ENCODE results near the gene OSBPL3. TPM values are rescaled to one million over a fixed set of nuclear protein-coding genes. Genes with fewer than 3 reads are reported as not detected.

The OSBPL3 gene
- total and polyA plus RNA-seq, 2 donors (not counting 3 experiments of a cell fraction or from before 2014, with no cell fraction given), result 7.5 to 27.1 TPM

DNA sequence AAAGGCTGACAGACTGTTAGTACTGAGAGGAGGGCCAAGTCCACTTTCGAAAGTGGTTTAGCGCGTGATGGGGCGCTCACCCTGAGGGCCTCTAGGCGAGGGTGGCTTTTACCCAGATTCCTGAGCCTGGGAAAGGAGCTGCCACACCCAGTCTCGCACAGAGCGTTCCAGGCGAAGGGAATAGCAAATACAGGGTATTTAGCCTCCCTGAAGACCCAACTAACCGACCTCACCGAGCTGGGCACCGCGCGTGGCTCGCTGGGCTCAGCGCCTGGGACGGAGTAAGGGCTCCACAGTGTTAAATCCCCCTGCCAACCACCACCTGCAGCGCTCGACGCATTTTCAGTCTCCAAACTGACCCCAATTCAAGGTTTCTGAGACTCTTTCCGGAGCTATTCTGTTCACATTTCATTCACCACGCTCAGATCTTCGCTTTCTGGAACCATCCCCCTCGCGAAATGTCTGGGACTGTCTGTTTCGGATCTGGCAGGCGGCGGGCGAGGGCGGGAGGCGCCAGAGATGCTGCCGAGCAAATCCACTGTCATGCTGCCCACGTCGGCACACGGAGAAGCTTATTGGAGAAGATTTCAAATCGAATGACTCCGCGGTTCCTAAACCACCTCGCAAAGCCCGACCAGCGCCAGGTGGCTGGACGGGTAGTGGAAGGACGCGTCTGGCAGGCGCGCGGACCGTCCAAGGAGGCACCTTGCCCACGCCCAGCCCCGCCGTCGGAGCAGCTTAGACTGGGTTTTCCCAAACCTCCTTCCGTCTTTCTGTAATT is 1.4 kb upstream of the OSBPL3 start:
- H3K4me2 ChIP-seq (ENCODE audit: insufficient read depth, low read length), result peak overlapping the region; percentile 88
- TF ChIP-seq FOS (IDR thresholded peaks at IDR 0.05; ENCODE audit: borderline replicate concordance, insufficient read depth, low read length) (no peak), POLR2A (IDR thresholded peaks at IDR 0.05; ENCODE audit: low read depth, low read length) (peak; percentile 18), MYC (IDR thresholded peaks at IDR 0.05; ENCODE audit: low read depth, low read length) (no peak), JUN (IDR thresholded peaks at IDR 0.05; ENCODE audit: borderline replicate concordance, insufficient read depth, insufficient read length, low read depth) (no peak), EZH2 (IDR thresholded peaks at IDR 0.05; ENCODE audit: borderline replicate concordance, low read depth, low read length, severe bottlenecking) (no peak), POLR2AphosphoS5 (IDR thresholded peaks at IDR 0.05; ENCODE audit: insufficient read depth, low read depth, low read length) (peak; percentile 36)
- TF ChIP-seq, protein P1, sequence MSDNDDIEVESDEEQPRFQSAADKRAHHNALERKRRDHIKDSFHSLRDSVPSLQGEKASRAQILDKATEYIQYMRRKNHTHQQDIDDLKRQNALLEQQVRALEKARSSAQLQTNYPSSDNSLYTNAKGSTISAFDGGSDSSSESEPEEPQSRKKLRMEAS (IDR thresholded peaks at IDR 0.05; ENCODE audit: insufficient read depth, insufficient read length), result no peak
- TF ChIP-seq, protein P2, sequence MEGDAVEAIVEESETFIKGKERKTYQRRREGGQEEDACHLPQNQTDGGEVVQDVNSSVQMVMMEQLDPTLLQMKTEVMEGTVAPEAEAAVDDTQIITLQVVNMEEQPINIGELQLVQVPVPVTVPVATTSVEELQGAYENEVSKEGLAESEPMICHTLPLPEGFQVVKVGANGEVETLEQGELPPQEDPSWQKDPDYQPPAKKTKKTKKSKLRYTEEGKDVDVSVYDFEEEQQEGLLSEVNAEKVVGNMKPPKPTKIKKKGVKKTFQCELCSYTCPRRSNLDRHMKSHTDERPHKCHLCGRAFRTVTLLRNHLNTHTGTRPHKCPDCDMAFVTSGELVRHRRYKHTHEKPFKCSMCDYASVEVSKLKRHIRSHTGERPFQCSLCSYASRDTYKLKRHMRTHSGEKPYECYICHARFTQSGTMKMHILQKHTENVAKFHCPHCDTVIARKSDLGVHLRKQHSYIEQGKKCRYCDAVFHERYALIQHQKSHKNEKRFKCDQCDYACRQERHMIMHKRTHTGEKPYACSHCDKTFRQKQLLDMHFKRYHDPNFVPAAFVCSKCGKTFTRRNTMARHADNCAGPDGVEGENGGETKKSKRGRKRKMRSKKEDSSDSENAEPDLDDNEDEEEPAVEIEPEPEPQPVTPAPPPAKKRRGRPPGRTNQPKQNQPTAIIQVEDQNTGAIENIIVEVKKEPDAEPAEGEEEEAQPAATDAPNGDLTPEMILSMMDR (IDR thresholded peaks at IDR 0.05; ENCODE audit: extremely low read depth in 1 of 2, insufficient read depth in 1 of 2, low read depth in 1 of 2, low read length in 2 of 2), result no peak
- DNase-seq (ENCODE audit: low read depth, low spot score), result peak; percentile 62
- H3K9me1 ChIP-seq (replicated peaks; ENCODE audit: control insufficient read depth, extremely low read depth, insufficient read depth, low read length), result no peaks in the 10 kb centered on the region
- ChIA-PET POLR2A (interaction anchor here (0.7 to 0.8 kb wide), 2 partner anchors 60 to 144 kb away, joined by 3 read pairs; partner anchors contain the start of gene CYCS), CTCF (interaction anchor here (0.7 to 7.2 kb wide), 23 partner anchors 10 to 169 kb away, joined by 3 to 105 read pairs (median 4); no protein-coding TSS in a partner anchor)
- peak overlapping the region; percentile 80 for H2AFZ ChIP-seq (ENCODE audit: low read depth, low read length)
- dilution Hi-C loops (cut with MboI; ENCODE audit: extremely low pct_ligation_motif_present, low sequenced_read_pairs) (no loop called here), intact Hi-C loops (cut with micrococcal nuclease) (loop anchor here (2.0 to 5.0 kb wide), 2 partner anchors 97 to 139 kb away; no protein-coding TSS in a partner anchor)
- FAIRE-seq, result no peak
- peaks cover 32% of the 10 kb centered on the region for H3K79me2 ChIP-seq (ENCODE audit: control insufficient read depth, insufficient read depth, low read length)
- peak overlapping the region; percentile 70 to 82 (median 71) for H3K4me3 ChIP-seq (replicated peaks in 1 of 3; ENCODE audit: insufficient read depth in 1 of 3, low read depth in 1 of 3, low read length in 3 of 3)
- H3K27ac ChIP-seq (ENCODE audit: insufficient read depth, low read depth, low read length), result peak overlapping the region; percentile 65
- peaks cover 38% of the 10 kb centered on the region for H3K4me1 ChIP-seq (ENCODE audit: control insufficient read depth, extremely low read depth, insufficient read depth, low read length)
- H4K20me1 ChIP-seq (replicated peaks; ENCODE audit: control insufficient read depth, extremely low read depth, insufficient read depth, low read length), result no peaks in the 10 kb centered on the region
- H3K9me3 ChIP-seq (replicated peaks; ENCODE audit: control insufficient read depth, insufficient read depth, low read length), result no peaks in the 10 kb centered on the region
- no TSS peak for BruUV-seq (replicated peaks)
- peak overlapping the region; percentile 58 for H3K9ac ChIP-seq (replicated peaks; ENCODE audit: extremely low read depth, insufficient read depth, low read length)
- no peaks in the 10 kb centered on the region for H3K36me3 ChIP-seq (ENCODE audit: control insufficient read depth in 2 of 2, extremely low read depth in 1 of 2, insufficient read depth in 2 of 2, low read length in 2 of 2)
- no peaks in the 10 kb centered on the region for H3K27me3 ChIP-seq (ENCODE audit: control insufficient read depth in 2 of 2, insufficient read depth in 2 of 2, low read length in 2 of 2)

All from endothelial cell of umbilical vein (primary cell).